ENCODE measurements around the gene PDE6B.
"Not testable (repeated sequence)": the region's sequence is repeated elsewhere in the genome, so short reads cannot be mapped to it uniquely, and the experiment has no call there.

The PDE6B gene

GRCh38 chr4:704198-704891 is 79.0 kb downstream of the PDE6B start:
- TF ChIP-seq EZH2phosphoT487 (conservative IDR thresholded peaks at IDR 0.05; ENCODE audit: low read length) = no peak
- TF ChIP-seq CTCF (IDR thresholded peaks at IDR 0.05; ENCODE audit: insufficient read depth, low read length, poor library complexity, severe bottlenecking) = no peak
- Histone ChIP-seq H3K9me3 (ENCODE audit: insufficient read depth, low read length) (no peaks in the 10 kb centered on the region), H3K4me3 (ENCODE audit: insufficient read depth, low read length, poor library complexity, severe bottlenecking) (no peak overlapping the region), H3F3A (ENCODE audit: insufficient read depth) (peaks cover 16% of the 10 kb centered on the region; the same call in 1 of the 2 replicates), H3K27me3 (ENCODE audit: low read length) (no peaks in the 10 kb centered on the region), H3K36me3 (ENCODE audit: low read length) (no peaks in the 10 kb centered on the region), H2AFZ (ENCODE audit: low read depth, low read length, severe bottlenecking) (no peak overlapping the region), H3K79me2 (ENCODE audit: insufficient read depth, low read length) (peaks cover 35% of the 10 kb centered on the region), H4K20me1 (ENCODE audit: low read depth, low read length) (no peaks in the 10 kb centered on the region; the same call in 1 of the 2 replicates), H3K9ac (ENCODE audit: low read length) (no peak overlapping the region), H3K4me2 (ENCODE audit: low read depth, low read length, poor library complexity, severe bottlenecking) (no peak overlapping the region), H3K27ac (ENCODE audit: low read depth, low read length) (no peak overlapping the region), H3K9me2 (replicated peaks; ENCODE audit: insufficient read depth, low read length) (no peaks in the 10 kb centered on the region)

GRCh38 chr4:704971-705277 is 79.6 kb downstream of the PDE6B start:
- Histone ChIP-seq H3K4me3 (ENCODE audit: insufficient read depth, low read length, poor library complexity, severe bottlenecking) (peak overlapping the region; percentile 47), H3K9ac (ENCODE audit: low read length) (peak overlapping the region; percentile 43), H3K79me2 (ENCODE audit: insufficient read depth, low read length) (peaks cover 41% of the 10 kb centered on the region), H3K9me3 (ENCODE audit: insufficient read depth, low read length) (no peaks in the 10 kb centered on the region), H3F3A (ENCODE audit: insufficient read depth) (peaks cover 17% of the 10 kb centered on the region; the same call in 1 of the 2 replicates), H3K27me3 (ENCODE audit: low read length) (no peaks in the 10 kb centered on the region), H2AFZ (ENCODE audit: low read depth, low read length, severe bottlenecking) (peak overlapping the region; percentile 75), H3K36me3 (ENCODE audit: low read length) (no peaks in the 10 kb centered on the region), H4K20me1 (ENCODE audit: low read depth, low read length) (no peaks in the 10 kb centered on the region; the same call in 1 of the 2 replicates), H3K27ac (ENCODE audit: low read depth, low read length) (no peak overlapping the region), H3K4me2 (ENCODE audit: low read depth, low read length, poor library complexity, severe bottlenecking) (peak overlapping the region; percentile 71), H3K9me2 (replicated peaks; ENCODE audit: insufficient read depth, low read length) (no peaks in the 10 kb centered on the region)
- TF ChIP-seq CTCF (IDR thresholded peaks at IDR 0.05; ENCODE audit: insufficient read depth, low read length, poor library complexity, severe bottlenecking) = no peak
- no peak for TF ChIP-seq EZH2phosphoT487 (conservative IDR thresholded peaks at IDR 0.05; ENCODE audit: low read length)

GRCh38 chr4:705278-706082 is 80.1 kb downstream of the PDE6B start, which contains the start of gene PCGF3:
PCGF3 (plus strand) TSS chr4:705832; CDS start chr4:733681, 27,849 bp downstream.
- Histone ChIP-seq H3K9ac (ENCODE audit: low read length) (peak within 1 kb of the TSS; percentile 97), H3K79me2 (ENCODE audit: insufficient read depth, low read length) (peaks cover 46% of the 10 kb centered on the region), H4K20me1 (ENCODE audit: low read depth, low read length) (no peaks in the 10 kb centered on the region; the same call in 1 of the 2 replicates), H3F3A (ENCODE audit: insufficient read depth) (peaks cover 12% of the 10 kb centered on the region; the same call in 1 of the 2 replicates), H3K27me3 (ENCODE audit: low read length) (no peaks in the 10 kb centered on the region), H3K36me3 (ENCODE audit: low read length) (no peaks in the 10 kb centered on the region), H3K9me2 (replicated peaks; ENCODE audit: insufficient read depth, low read length) (no peaks in the 10 kb centered on the region), H3K4me3 (ENCODE audit: insufficient read depth, low read length, poor library complexity, severe bottlenecking) (peak within 1 kb of the TSS; percentile 79), H2AFZ (ENCODE audit: low read depth, low read length, severe bottlenecking) (peak within 1 kb of the TSS; percentile 75), H3K9me3 (ENCODE audit: insufficient read depth, low read length) (no peaks in the 10 kb centered on the region), H3K27ac (ENCODE audit: low read depth, low read length) (peak within 1 kb of the TSS; percentile 71), H3K4me2 (ENCODE audit: low read depth, low read length, poor library complexity, severe bottlenecking) (peak within 1 kb of the TSS; percentile 71)
- no peak for TF ChIP-seq CTCF (IDR thresholded peaks at IDR 0.05; ENCODE audit: insufficient read depth, low read length, poor library complexity, severe bottlenecking)
- TF ChIP-seq EZH2phosphoT487 (conservative IDR thresholded peaks at IDR 0.05; ENCODE audit: low read length) = no peak

- not testable (repeated sequence) for H3K36me3 ChIP-seq (ENCODE audit: low read length); H4K20me1 ChIP-seq (ENCODE audit: low read depth, low read length); H3F3A ChIP-seq (ENCODE audit: insufficient read depth); H3K9me2 ChIP-seq (replicated peaks; ENCODE audit: insufficient read depth, low read length); H3K9me3 ChIP-seq (ENCODE audit: insufficient read depth, low read length); H3K27me3 ChIP-seq (ENCODE audit: low read length)
- peaks cover 53% of the 10 kb centered on the region for H3K79me2 ChIP-seq (ENCODE audit: insufficient read depth, low read length)
- peak overlapping the region; percentile 97 for H3K9ac ChIP-seq (ENCODE audit: low read length)
- peak overlapping the region; percentile 79 for H3K4me3 ChIP-seq (ENCODE audit: insufficient read depth, low read length, poor library complexity, severe bottlenecking)
- H3K27ac ChIP-seq (ENCODE audit: low read depth, low read length) = peak overlapping the region; percentile 71
- peak overlapping the region; percentile 71 for H3K4me2 ChIP-seq (ENCODE audit: low read depth, low read length, poor library complexity, severe bottlenecking)
- peak overlapping the region; percentile 72 for H2AFZ ChIP-seq (ENCODE audit: low read depth, low read length, severe bottlenecking)
These were observed 80.8 kb downstream of the PDE6B start for GRCh38 chr4:706083-706633.
